C1 segment of cervical spinal cord (tissue), 14 donors: Measurements from ENCODE around the gene RNF217.
"Not testable (repeated sequence)": the region's sequence is repeated elsewhere in the genome, so short reads cannot be mapped to it uniquely, and the experiment has no call there.

Source experiments
- DNase-seq, 14 donors: peaks; one replicate each; lab custom pipeline; 2025; lab: John Stamatoyannopoulos, UW

The RNF217 gene

GRCh38 chr6:124961777-124962638 lies at the start of gene RNF217:
Gene RNF217, plus strand, starts transcription at chr6:124962437. Its CDS starts 108 bp downstream, at chr6:124962545.
- peak in 12 of 14 donors; percentile 15 to 78 (median 60) for DNase-seq

- no peak for DNase-seq
Observed at GRCh38 chr6:124913056-124913455, 49.2 kb upstream of the RNF217 start.

- no peak for DNase-seq
Observed at GRCh38 chr6:124917769-124918168, 44.5 kb upstream of the RNF217 start.

- not testable (repeated sequence) for DNase-seq
Observed at GRCh38 chr6:124919703-124920102, 42.5 kb upstream of the RNF217 start.

GRCh38 chr6:124924333-124924759 lies 37.9 kb upstream of the RNF217 start:
- no peak for DNase-seq

GRCh38 chr6:124926435-124926834 lies 35.8 kb upstream of the RNF217 start:
- no peak for DNase-seq

GRCh38 chr6:124927806-124928205 lies 34.4 kb upstream of the RNF217 start:
- DNase-seq, result no peak

GRCh38 chr6:124928851-124929250 lies 33.4 kb upstream of the RNF217 start:
- no peak for DNase-seq

- DNase-seq, result no peak
Observed at GRCh38 chr6:124937645-124938044, 24.6 kb upstream of the RNF217 start.

- no peak for DNase-seq
Observed at GRCh38 chr6:124941259-124941658, 21.0 kb upstream of the RNF217 start.

- DNase-seq, result no peak
Observed at GRCh38 chr6:124943658-124944057, 18.6 kb upstream of the RNF217 start.

- DNase-seq, result no peak
Observed at GRCh38 chr6:124947971-124948451, 14.2 kb upstream of the RNF217 start.

GRCh38 chr6:124949706-124950105 lies 12.5 kb upstream of the RNF217 start:
- DNase-seq, result no peak

GRCh38 chr6:124953808-124954207 lies 8.4 kb upstream of the RNF217 start:
- DNase-seq, result no peak

GRCh38 chr6:124955108-124955856 lies 7.0 kb upstream of the RNF217 start:
- no peak for DNase-seq

- DNase-seq, result no peak
Observed at GRCh38 chr6:124956018-124956417, 6.2 kb upstream of the RNF217 start.

GRCh38 chr6:124958149-124958548 lies 4.1 kb upstream of the RNF217 start:
- DNase-seq, result no peak

GRCh38 chr6:124958759-124959354 lies 3.4 kb upstream of the RNF217 start:
- no peak for DNase-seq

- DNase-seq, result peak in 1 of 14 donors; percentile 5
Observed at GRCh38 chr6:124960757-124961463, 1.3 kb upstream of the RNF217 start.

- no peak for DNase-seq
Observed at GRCh38 chr6:124961464-124961776, 817 bp upstream of the RNF217 start.

GRCh38 chr6:124962639-124963415 lies 590 bp downstream of the RNF217 start:
- peak in 11 of 14 donors; percentile 19 to 85 (median 50) for DNase-seq
